ENCODE data around the gene MEGF10. TPM values are rescaled to one million over a fixed set of nuclear protein-coding genes. Genes with fewer than 3 reads are reported as not detected.

The MEGF10 gene
- polyA plus RNA-seq, 3 donors = not detected

- H3K36me3 Mint-ChIP-seq = no peaks in the 10 kb centered on the region
- no peak for DNase-seq
- H3K27ac ChIP-seq (ENCODE audit: low read depth in 1 of 2, low read length in 2 of 2) = no peak overlapping the region
- no peaks in the 10 kb centered on the region for H3K9me3 ChIP-seq (replicated peaks in 1 of 2; ENCODE audit: control insufficient read depth in 1 of 2, insufficient read depth in 1 of 2, low read length in 2 of 2)
- intact Hi-C loops (cut with micrococcal nuclease) = no loop called here
- no peak overlapping the region for H3K4me2 ChIP-seq (replicated peaks; ENCODE audit: extremely low read depth, low read length, poor library complexity, severe bottlenecking)
- H2AFZ ChIP-seq (ENCODE audit: insufficient read depth, low read depth, low read length, poor library complexity, severe bottlenecking) = no peak overlapping the region
- no peaks in the 10 kb centered on the region for H3K9me3 Mint-ChIP-seq
- TF ChIP-seq CTCF (IDR thresholded peaks at IDR 0.05) = no peak
- H3K36me3 ChIP-seq (replicated peaks in 1 of 2; ENCODE audit: control insufficient read depth in 1 of 2, insufficient read depth in 2 of 2, low read length in 2 of 2) = no peaks in the 10 kb centered on the region
- H3K9ac ChIP-seq (ENCODE audit: insufficient read depth, low read length, poor library complexity, severe bottlenecking) = no peak overlapping the region
- H3K4me1 ChIP-seq (ENCODE audit: control insufficient read depth in 1 of 2, insufficient read depth in 2 of 2, low read length in 2 of 2) = no peaks in the 10 kb centered on the region
- H4K20me1 ChIP-seq (ENCODE audit: insufficient read depth, low read length) = no peaks in the 10 kb centered on the region
- H3K79me2 ChIP-seq (ENCODE audit: insufficient read depth, low read length) = no peaks in the 10 kb centered on the region
- 100% methylated on average over 1 of the region's 2 CpGs for WGBS (ENCODE audit: insufficient coverage)
- H3K4me3 ChIP-seq (replicated peaks in 1 of 3; ENCODE audit: low read depth in 2 of 3, low read length in 3 of 3) = no peak overlapping the region
- H3K4me1 Mint-ChIP-seq = no peaks in the 10 kb centered on the region
- H3K27me3 ChIP-seq (ENCODE audit: control insufficient read depth in 2 of 2, insufficient read depth in 2 of 2, low read length in 2 of 2) = no peaks in the 10 kb centered on the region
- H3K4me3 Mint-ChIP-seq = no peak overlapping the region
- peaks cover 0 to 1% (median 1%) of the 10 kb centered on the region in 3 donors for H3K27me3 Mint-ChIP-seq (ENCODE audit: low read depth in 3 of 3)
- no peak overlapping the region for H3K27ac Mint-ChIP-seq
These were observed 61.5 kb downstream of the MEGF10 start for GRCh38 chr5:127352068-127352467.

DNA sequence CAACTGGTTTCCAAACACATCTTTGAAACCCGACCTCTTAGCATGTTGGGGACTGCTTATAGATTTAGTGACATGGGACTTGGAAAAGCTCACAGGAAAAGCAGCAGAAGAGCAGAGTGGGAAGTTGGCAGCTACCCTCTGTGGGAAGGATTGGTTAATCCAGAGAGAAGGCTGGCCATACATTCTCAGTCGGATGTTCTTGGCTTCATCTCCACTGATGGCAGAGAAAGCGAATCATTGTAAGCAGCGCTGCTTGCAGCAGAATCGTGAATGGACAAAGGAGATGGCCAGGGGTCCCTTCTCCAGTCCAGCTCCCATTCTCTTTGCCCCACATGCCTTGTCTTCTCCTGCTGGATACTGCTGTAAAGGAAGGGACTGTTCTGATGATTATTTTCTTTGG lies 62.7 kb downstream of the MEGF10 start:
- Histone ChIP-seq H3K27me3 (ENCODE audit: control insufficient read depth in 2 of 2, insufficient read depth in 2 of 2, low read length in 2 of 2) (no peaks in the 10 kb centered on the region), H4K20me1 (ENCODE audit: insufficient read depth, low read length) (no peaks in the 10 kb centered on the region), H3K4me3 (replicated peaks in 1 of 3; ENCODE audit: low read depth in 2 of 3, low read length in 3 of 3) (no peak overlapping the region), H3K4me2 (replicated peaks; ENCODE audit: extremely low read depth, low read length, poor library complexity, severe bottlenecking) (no peak overlapping the region), H3K36me3 (replicated peaks in 1 of 2; ENCODE audit: control insufficient read depth in 1 of 2, insufficient read depth in 2 of 2, low read length in 2 of 2) (no peaks in the 10 kb centered on the region), H3K27ac (ENCODE audit: low read depth in 1 of 2, low read length in 2 of 2) (no peak overlapping the region), H2AFZ (ENCODE audit: insufficient read depth, low read depth, low read length, poor library complexity, severe bottlenecking) (no peak overlapping the region), H3K9ac (ENCODE audit: insufficient read depth, low read length, poor library complexity, severe bottlenecking) (no peak overlapping the region), H3K79me2 (ENCODE audit: insufficient read depth, low read length) (no peaks in the 10 kb centered on the region), H3K4me1 (ENCODE audit: control insufficient read depth in 1 of 2, insufficient read depth in 2 of 2, low read length in 2 of 2) (no peaks in the 10 kb centered on the region), H3K9me3 (replicated peaks in 1 of 2; ENCODE audit: control insufficient read depth in 1 of 2, insufficient read depth in 1 of 2, low read length in 2 of 2) (no peaks in the 10 kb centered on the region)
- 100% methylated on average over 4 of the region's 5 CpGs for WGBS (ENCODE audit: insufficient coverage)
- intact Hi-C loops (cut with micrococcal nuclease) = no loop called here
- no peak for DNase-seq
- Mint-ChIP-seq H3K4me1 (peaks cover 4% of the 10 kb centered on the region), H3K27ac (no peak overlapping the region), H3K36me3 (no peaks in the 10 kb centered on the region), H3K4me3 (no peak overlapping the region), H3K9me3 (no peaks in the 10 kb centered on the region), H3K27me3 (ENCODE audit: low read depth in 3 of 3) (peaks cover 0 to 1% (median 1%) of the 10 kb centered on the region in 3 donors)
- no peak for TF ChIP-seq CTCF (IDR thresholded peaks at IDR 0.05)
